Activated gamma-delta T cell treated with Interleukin-2 at 50 U/mL for 16 hours (primary cell): ENCODE data around the gene HMG20B.

Experiments used
- DNase-seq: peaks from one replicate; pipeline ENCODE4 v3.0.0-alpha.2; 2020

The HMG20B gene

GRCh38 chr19:3622224-3622623 is 49.5 kb downstream of the HMG20B start:
- DNase-seq: no peak

DNA sequence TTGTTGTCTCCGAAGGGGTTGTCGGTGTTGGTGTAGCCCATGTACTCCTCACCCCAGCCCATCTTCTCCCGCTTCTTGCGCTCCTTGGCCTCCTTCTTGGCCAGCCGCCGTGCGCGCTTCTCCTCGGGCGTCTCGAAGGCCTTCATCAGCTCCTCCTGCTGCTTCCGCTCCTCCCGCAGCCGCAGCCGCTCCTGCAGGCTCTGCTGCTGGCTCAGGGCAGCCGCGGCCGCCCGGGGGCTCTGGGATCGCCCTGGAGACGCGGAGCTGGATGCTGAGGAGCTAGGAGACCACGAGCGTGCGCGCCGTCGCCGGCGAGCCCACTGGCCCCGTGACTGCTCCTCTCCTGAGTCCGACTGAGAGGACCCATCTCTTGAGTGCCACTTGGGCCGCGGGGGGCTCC is 51.0 kb downstream of the HMG20B start:
- DNase-seq: no peak

DNA sequence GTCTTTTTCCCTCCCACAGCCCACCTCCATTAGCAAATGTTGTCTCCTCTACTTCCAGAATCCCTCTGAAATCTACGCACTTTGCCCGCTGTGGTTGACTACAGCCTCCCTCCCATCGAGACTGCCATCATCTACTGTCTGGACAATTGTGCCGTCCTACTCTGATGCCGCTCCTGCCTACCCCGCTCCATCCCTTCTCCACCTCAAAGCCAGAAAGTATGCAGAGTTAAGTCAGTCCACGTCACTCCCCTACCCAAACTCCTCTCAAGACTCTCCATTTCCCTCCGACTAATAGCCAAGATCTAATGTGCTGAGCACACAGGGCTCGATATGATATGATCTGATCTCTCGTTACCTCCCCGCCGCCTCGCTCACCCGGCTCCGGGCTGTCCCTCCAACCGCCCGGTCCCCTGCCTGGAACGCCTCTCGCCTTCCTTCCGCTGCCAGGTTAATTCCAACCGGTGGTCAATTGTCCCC is 53.3 kb downstream of the HMG20B start:
- no peak for DNase-seq

DNA sequence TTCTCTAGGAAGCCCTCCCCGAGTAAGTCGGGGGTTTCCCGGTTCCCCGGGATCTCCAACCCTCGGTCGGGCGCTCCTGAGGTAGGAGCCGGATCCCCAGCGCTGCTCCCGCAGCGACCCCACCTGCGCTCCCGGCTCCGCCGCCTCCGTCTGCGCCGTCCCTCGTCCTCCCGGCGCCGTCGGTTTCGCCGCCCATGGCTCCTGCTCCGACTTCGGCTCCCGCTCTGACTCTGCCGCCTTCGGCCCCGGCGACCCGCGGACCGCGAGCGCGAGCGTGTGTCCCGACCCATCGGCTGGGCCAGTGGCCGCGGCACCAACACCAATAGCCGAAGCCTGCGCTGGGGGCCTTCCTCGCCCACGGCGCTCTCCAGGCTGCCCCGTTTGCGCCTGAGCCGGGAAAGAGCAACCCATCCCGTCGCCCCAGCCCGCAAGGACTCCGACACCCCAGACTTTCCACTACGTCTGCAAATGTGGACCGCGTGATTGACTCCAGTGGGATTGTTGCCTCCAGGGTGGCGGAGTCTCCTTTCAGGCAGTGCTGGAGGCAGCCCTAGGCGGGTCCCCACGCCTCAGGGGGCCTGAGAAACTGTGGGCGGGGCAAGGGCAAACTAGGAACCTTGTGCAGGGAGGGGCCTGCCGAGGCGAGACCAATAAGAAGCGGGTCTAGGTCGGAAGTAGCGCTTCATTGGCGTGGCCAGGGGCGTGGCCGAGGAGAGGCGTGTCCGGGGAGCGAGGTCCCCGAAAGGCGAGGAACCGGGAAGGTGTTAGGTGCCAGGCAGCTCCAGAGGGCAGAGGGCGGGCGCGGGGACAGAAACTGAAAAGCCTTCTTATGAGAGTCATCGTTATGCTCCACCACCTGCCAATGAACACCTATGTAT is 54.0 kb downstream of the HMG20B start, which contains the start of gene CACTIN:
Gene CACTIN (minus strand): TSS at position 318 of the 878 bp plus-strand sequence. CDS start 28 bp downstream, at position 290.
- DNase-seq: peak; percentile 99

DNA sequence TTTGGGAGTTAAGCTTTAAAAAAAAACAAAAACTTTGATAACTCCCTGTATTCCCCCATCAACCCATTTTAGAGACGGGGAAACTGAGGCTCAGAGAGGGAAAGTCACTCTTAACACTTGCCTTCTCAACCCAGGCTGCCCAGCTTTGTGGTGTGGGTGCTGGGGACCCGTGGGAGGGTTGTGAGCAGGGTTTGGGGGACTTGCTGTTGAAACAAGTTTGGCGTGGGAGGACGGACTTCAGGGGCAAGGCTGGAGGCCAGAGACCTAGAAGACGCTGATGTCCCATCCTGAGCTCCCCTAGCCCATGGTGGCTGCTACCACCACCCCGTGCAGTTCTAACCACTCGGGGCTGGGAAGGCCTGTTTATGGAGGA is 54.6 kb downstream of the HMG20B start:
- no peak for DNase-seq
